H1 (cell line): ENCODE measurements around the gene SEC14L5. TPM values are rescaled to one million over a fixed set of nuclear protein-coding genes. Genes with fewer than 3 reads are reported as not detected.
"Not testable (repeated sequence)": the region's sequence is repeated elsewhere in the genome, so short reads cannot be mapped to it uniquely, and the experiment has no call there.

Source experiments
- CTCF ChIA-PET: fragments of 300-600 bp; sonication (Branson Sonifier 250); formaldehyde crosslinking; loops from one replicate; lab custom pipeline; 2021; ENCODE audit not compliant: partially characterized antibody; lab: Charles Lee
- POLR2A ChIA-PET: fragments of 300-600 bp; sonication (Branson Sonifier 250); formaldehyde crosslinking; loops from one replicate; lab custom pipeline; 2021; ENCODE audit warnings: inconsistent platforms; ENCODE audit not compliant: partially characterized antibody; lab: Charles Lee
- DNase-seq, 2 experiments: peaks; one replicate each; pipeline versions ENCODE4 v3.0.0 to v3.0.0-alpha.2; 2010 to 2022; ENCODE audit warnings: low spot score in 2 of 2, low read depth in 1 of 2, mixed read lengths in 1 of 2
- FAIRE-seq: peaks from 2 replicates; lab custom pipeline; 2011; peaks lifted over from hg19 to GRCh38; lab: Jason Lieb, UNC
- H2AFZ ChIP-seq: 2 replicates; pipeline ENCODE4 v1.8.1; 2012; ENCODE audit warnings: low read length, inconsistent platforms
- H2AK5ac ChIP-seq: 2 replicates; pipeline ENCODE4 v1.6.1; 2013; ENCODE audit warnings: low read depth, low read length
- H2BK120ac ChIP-seq: replicated peaks from 2 replicates; pipeline ENCODE3; 2013; ENCODE audit warnings: low read depth, low read length, inconsistent platforms
- H2BK12ac ChIP-seq: 2 replicates; pipeline ENCODE4 v1.6.1; 2013; ENCODE audit warnings: low read depth, low read length
- H2BK15ac ChIP-seq: 2 replicates; pipeline ENCODE4 v1.6.1; 2013; ENCODE audit warnings: low read length
- H2BK20ac ChIP-seq: 2 replicates; pipeline ENCODE4 v1.6.1; 2013; ENCODE audit warnings: low read length
- H2BK5ac ChIP-seq: 2 replicates; pipeline ENCODE4 v1.6.1; 2013; ENCODE audit warnings: low read depth, low read length
- H3K14ac ChIP-seq: 2 replicates; pipeline ENCODE4 v1.6.1; 2013; ENCODE audit warnings: inconsistent platforms; ENCODE audit not compliant: insufficient read length
- H3K18ac ChIP-seq: 2 replicates; pipeline ENCODE4 v1.6.1; 2013; ENCODE audit warnings: low read length; ENCODE audit errors: extremely low read depth
- H3K23ac ChIP-seq: 2 replicates; pipeline ENCODE4 v1.6.1; 2013; ENCODE audit warnings: inconsistent platforms; ENCODE audit not compliant: insufficient read length
- H3K23me2 ChIP-seq: 2 replicates; pipeline ENCODE4 v1.6.1; 2013; ENCODE audit warnings: low read depth, low read length
- H3K27ac ChIP-seq: 2 replicates; pipeline ENCODE4 v1.6.1; 2011; ENCODE audit warnings: low read depth, low read length, inconsistent platforms
- H3K27me3 ChIP-seq, 4 experiments: replicated peaks in 1 of 4; 1 replicate in 1 of 4; 2 replicates in 3 of 4; pipeline versions ENCODE4 v1.6.1 to v1.8.1; 2011 to 2013; ENCODE audit warnings: low read length in 3 of 4, mild to moderate bottlenecking in 3 of 4, inconsistent platforms in 2 of 4, mixed read lengths in 2 of 4, moderate library complexity in 1 of 4; ENCODE audit not compliant: control insufficient read depth in 3 of 4, insufficient read depth in 3 of 4; ENCODE audit errors: extremely low read depth in 1 of 4
- H3K36me3 ChIP-seq, 4 experiments: 2 replicates each; pipeline versions ENCODE4 v1.6.1 to v1.8.1; 2011 to 2013; ENCODE audit warnings: mild to moderate bottlenecking in 4 of 4, low read length in 3 of 4, moderate library complexity in 2 of 4, control low read depth in 1 of 4, inconsistent platforms in 1 of 4; ENCODE audit not compliant: insufficient read depth in 4 of 4, control insufficient read depth in 2 of 4
- H3K4ac ChIP-seq: replicated peaks from 2 replicates; pipeline ENCODE3; 2013; ENCODE audit warnings: low read length, low read depth, mixed read lengths, inconsistent platforms; ENCODE audit not compliant: insufficient read length
- H3K4me1 ChIP-seq, 4 experiments: replicated peaks in 1 of 4; 1 replicate in 1 of 4; 2 replicates in 3 of 4; pipeline versions ENCODE4 v1.6.1 to v1.8.1; 2011 to 2013; ENCODE audit warnings: low read length in 3 of 4, inconsistent platforms in 2 of 4, mixed read lengths in 1 of 4; ENCODE audit not compliant: insufficient read depth in 4 of 4, control insufficient read depth in 3 of 4
- H3K4me2 ChIP-seq, 2 experiments: 2 replicates each; pipeline versions ENCODE4 v1.6.1 to v1.8.1; 2011 to 2013; ENCODE audit warnings: low read depth in 2 of 2, low read length in 2 of 2, control low read depth in 1 of 2, inconsistent platforms in 1 of 2, mild to moderate bottlenecking in 1 of 2; ENCODE audit not compliant: insufficient read depth in 1 of 2
- H3K4me3 ChIP-seq, 4 experiments: fragments of 200-600, 300-600 bp in 1 of 4; sonication (generic), shearing (Covaris generic), sonication (Bioruptor Twin) in 1 of 4; 2 replicates each; pipeline versions ENCODE4 v1.5.1 to v1.8.1; 2011 to 2016; ENCODE audit warnings: low read length in 4 of 4, low read depth in 3 of 4, control low read depth in 2 of 4, inconsistent platforms in 2 of 4, mild to moderate bottlenecking in 2 of 4, mixed read lengths in 1 of 4, moderate library complexity in 1 of 4; ENCODE audit not compliant: insufficient read depth in 2 of 4; ENCODE audit errors: extremely low read depth in 1 of 4
- H3K56ac ChIP-seq: replicated peaks from 2 replicates; pipeline ENCODE3; 2013; ENCODE audit warnings: low read depth, mild to moderate bottlenecking, mixed read lengths, low read length, inconsistent platforms; ENCODE audit not compliant: insufficient read length
- H3K79me1 ChIP-seq: 2 replicates; pipeline ENCODE4 v1.6.1; 2013; ENCODE audit warnings: low read depth, low read length, control low read depth
- H3K79me2 ChIP-seq, 2 experiments: 2 replicates each; pipeline versions ENCODE4 v1.6.1 to v1.8.1; 2012 to 2013; ENCODE audit warnings: low read length in 2 of 2, mild to moderate bottlenecking in 2 of 2, inconsistent platforms in 1 of 2; ENCODE audit not compliant: insufficient read depth in 2 of 2, control insufficient read depth in 1 of 2
- H3K9ac ChIP-seq, 4 experiments: replicated peaks in 1 of 4; 1 replicate in 1 of 4; 2 replicates in 3 of 4; pipeline versions ENCODE4 v1.6.1 to v1.8.1; 2011 to 2013; ENCODE audit warnings: low read depth in 3 of 4, low read length in 3 of 4, control low read depth in 2 of 4, mild to moderate bottlenecking in 2 of 4, moderate library complexity in 2 of 4, inconsistent platforms in 1 of 4; ENCODE audit errors: extremely low read depth in 1 of 4
- H3K9me3 ChIP-seq, 2 experiments: 2 replicates each; pipeline versions ENCODE4 v1.6.1 to v1.8.1; 2012 to 2013; ENCODE audit warnings: mild to moderate bottlenecking in 2 of 2, moderate library complexity in 2 of 2, control low read depth in 1 of 2, inconsistent platforms in 1 of 2, low read depth in 1 of 2, low read length in 1 of 2, mixed read lengths in 1 of 2; ENCODE audit not compliant: insufficient read depth in 2 of 2
- H4K20me1 ChIP-seq, 2 experiments: replicated peaks in 1 of 2; 2 replicates each; pipeline versions ENCODE3 to v1.8.1; 2011 to 2013; ENCODE audit warnings: inconsistent platforms in 2 of 2, low read length in 2 of 2, mild to moderate bottlenecking in 1 of 2; ENCODE audit not compliant: insufficient read depth in 2 of 2, control insufficient read depth in 1 of 2
- H4K5ac ChIP-seq: 2 replicates; pipeline ENCODE4 v1.6.1; 2013; ENCODE audit warnings: low read length, low read depth, mixed read lengths, inconsistent platforms; ENCODE audit not compliant: insufficient read length
- H4K8ac ChIP-seq: 2 replicates; pipeline ENCODE4 v1.8.0; 2013; ENCODE audit warnings: mild to moderate bottlenecking, moderate library complexity, low read length, inconsistent platforms; ENCODE audit not compliant: insufficient read depth; ENCODE audit errors: extremely low read depth
- H4K91ac ChIP-seq: replicated peaks from 2 replicates; pipeline ENCODE3; 2013; ENCODE audit warnings: low read length, mixed read lengths, inconsistent platforms; ENCODE audit not compliant: insufficient read length
- WGBS, 2 experiments: shearing (Covaris generic) in 1 of 2; methylation state at CpG; one replicate each; pipeline versions ENCODE4 v1.1.6 to v1.1.7; 2013 to 2015; ENCODE audit warnings: low lambda C conversion rate in 2 of 2, mixed read lengths in 2 of 2, inconsistent platforms in 1 of 2, low coverage in 1 of 2, missing lambda C conversion rate in 1 of 2; ENCODE audit not compliant: insufficient replicate concordance in 2 of 2, insufficient coverage in 1 of 2, insufficient read length in 1 of 2; ENCODE audit errors: extremely low coverage in 1 of 2, missing lambda C conversion rate in 1 of 2; 5-methylcytosine and 5-hydroxymethylcytosine counted together
- polyA plus RNA-seq, 7 experiments: library from polyadenylated mRNA; depleted of rRNA in 3 of 7; stranded (reverse) in 5 of 7; unstranded in 2 of 7; fragments of >200 nt in 5 of 7; fragments of 200-250 nt in 2 of 7; gene quantifications; 1 replicate in 5 of 7; 2 replicates in 1 of 7; 4 replicates in 1 of 7; pipeline versions ENCODE4 v1.2.1 to v1.2.3, GENCODE V29; 2011 to 2013; ENCODE audit warnings: missing spikeins in 2 of 7, mixed read lengths in 2 of 7
- total RNA-seq: library from RNA; stranded (reverse); fragmentation: NEBNext Ultra II Directional; extraction: Animal tissue kit (Norgen Biotek cat#: 25700); gene quantifications from 2 replicates; pipeline ENCODE4 v1.2.1, GENCODE V29; 2021

Gene SEC14L5
- total and polyA plus RNA-seq, 2 of the 8 experiments (the other 6 are each of a cell fraction or from before 2014, with no cell fraction given) = 1.9 to 3.0 TPM

GRCh38 chr16:4968278-4968677 is 10.1 kb downstream of the SEC14L5 start:
- FAIRE-seq = not testable (repeated sequence)
- WGBS, 2 experiments = 83% methylated on average over 12 of the region's 12 CpGs; no CpG with 5 or more reads in 1 of the 2 experiments

More at GRCh38 chr16:4968278-4968677, 10.1 kb downstream of the SEC14L5 start:
- not testable (repeated sequence) for H3K23ac ChIP-seq, H3K23me2 ChIP-seq, H4K91ac ChIP-seq, DNase-seq, H3K79me1 ChIP-seq, H4K20me1 ChIP-seq, H4K8ac ChIP-seq, H3K9me3 ChIP-seq, H3K56ac ChIP-seq, H2BK12ac ChIP-seq, H3K14ac ChIP-seq, H3K79me2 ChIP-seq, H2BK15ac ChIP-seq, H3K4ac ChIP-seq, H3K36me3 ChIP-seq, H3K27me3 ChIP-seq, H3K27ac ChIP-seq, H2BK120ac ChIP-seq, H2AK5ac ChIP-seq
- Histone ChIP-seq H2AFZ (peak overlapping the region; percentile 43; the same call in 1 of the 2 replicates), H4K5ac (peak overlapping the region; percentile 8), H3K4me1 (peaks cover 12 to 25% (median 19%) of the 10 kb centered on the region in 4 experiments), H2BK5ac (peak overlapping the region; percentile 54; the same call in 1 of the 2 replicates), H3K9ac (peak overlapping the region in 2 of 4 experiments; percentile 4 to 37; a peak in 1 of 7 replicates), H3K4me2 (peak overlapping the region; percentile 61 to 70), H3K4me3 (peak overlapping the region in 1 of 4 experiments; percentile 41; a peak in 2 of 8 replicates), H2BK20ac (peak overlapping the region; percentile 13; the same call in 1 of the 2 replicates), H3K18ac (peak overlapping the region; percentile 26; the same call in 1 of the 2 replicates)
- ChIA-PET POLR2A (interaction anchor here (0.8 to 2.5 kb wide), 4 partner anchors 10 to 66 kb away, joined by 3 to 9 read pairs (median 4); partner anchors contain the start of genes NAGPA and SEC14L5), CTCF (interaction anchor here (1.1 to 2.2 kb wide), 3 partner anchors 10 to 90 kb away, joined by 4 to 9 read pairs (median 6); partner anchors contain the start of gene SEC14L5)
